Testis (tissue), 3 donors: Measurements from ENCODE around the gene NKAIN2. TPM values are rescaled to one million over a fixed set of nuclear protein-coding genes. Genes with fewer than 3 reads are reported as not detected.

Experiments used
- DNase-seq: peaks from one replicate; pipeline ENCODE4 v3.0.0-alpha.2; 2019
- H3K27ac ChIP-seq, 2 donors: fragments of 200-600 bp; sonication (generic); one replicate each; pipeline ENCODE4 v1.5.1; 2019
- H3K27me3 ChIP-seq: fragments of 200-600 bp; sonication (generic); one replicate; pipeline ENCODE4 v1.5.1; 2019
- H3K36me3 ChIP-seq: fragments of 200-600 bp; sonication (generic); one replicate; pipeline ENCODE4 v1.5.1; 2017; ENCODE audit warnings: low read depth; ENCODE audit errors: missing control alignments
- H3K4me1 ChIP-seq: fragments of 200-600 bp; sonication (generic); one replicate; pipeline ENCODE4 v1.5.1; 2019
- H3K4me3 ChIP-seq, 2 donors: fragments of 200-600 bp; sonication (generic); one replicate each; pipeline ENCODE4 v1.5.1; 2017 to 2019
- H3K9me3 ChIP-seq: fragments of 200-600 bp; sonication (generic); one replicate; pipeline ENCODE4 v1.5.1; 2017
- CTCF ChIP-seq, 3 experiments: fragments of 450-650 bp in 2 of 3; fragments of 200-600 bp in 1 of 3; sonication (generic) in 1 of 3; IDR thresholded peaks; one replicate each; pipeline ENCODE4 v1.5.1; 2016 to 2019; ENCODE audit warnings: antibody characterized with exemption in 3 of 3, mild to moderate bottlenecking in 2 of 3, moderate library complexity in 1 of 3
- POLR2A ChIP-seq: fragments of 450-650 bp; IDR thresholded peaks from one replicate; pipeline ENCODE4 v1.6.1; 2017; ENCODE audit warnings: antibody characterized with exemption, mild to moderate bottlenecking, moderate library complexity
- WGBS, 2 donors: methylation state at CpG; one replicate each; pipeline ENCODE4 v1.1.5; 2018; 5-methylcytosine and 5-hydroxymethylcytosine counted together
- intact Hi-C: fragments of 100-400 bp; cut with DNase I; formaldehyde crosslinking; loops from one replicate; pipeline ENCODE4 v1.15.1; 2023; ENCODE audit warnings: low total_unique reads
- polyA plus RNA-seq: library from polyadenylated mRNA; stranded (reverse); fragments of 350-450 nt; fragmentation: Illumina TruSeq; extraction: RNeasy Lipid Tissue Mini Kit (QIAGEN cat#74804); gene quantifications from one replicate; pipeline ENCODE4 v1.2.3, GENCODE V29; 2014; ENCODE audit warnings: low read depth, low replicate concordance; ENCODE audit not compliant: insufficient read depth
- total RNA-seq, 2 donors: library from RNA; depleted of rRNA; stranded (reverse); fragments of >200 nt; gene quantifications; one replicate each; pipeline ENCODE4 v1.2.3, GENCODE V29; 2016

NKAIN2 gene
- total and polyA plus RNA-seq, 3 donors from 2014 or later, result 0.56 to 1.1 (median 0.71) TPM

GRCh38 chr6:123810948-123811347 is 7.3 kb downstream of the NKAIN2 start:
- Histone ChIP-seq H3K4me3 (no peak overlapping the region), H3K27ac (no peak overlapping the region), H3K9me3 (no peaks in the 10 kb centered on the region), H3K36me3 (no peaks in the 10 kb centered on the region), H3K4me1 (no peaks in the 10 kb centered on the region), H3K27me3 (no peaks in the 10 kb centered on the region)
- intact Hi-C loops, result no loop called here
- no peak for DNase-seq
- no peak for TF ChIP-seq POLR2A
- no peak for TF ChIP-seq CTCF (IDR thresholded peaks at IDR 0.05)
- WGBS, 2 donors, result 84 to 92% methylated on average over 2 of the region's 2 CpGs

GRCh38 chr6:123811378-123811777 is 7.7 kb downstream of the NKAIN2 start:
- no peaks in the 10 kb centered on the region for H3K36me3 ChIP-seq
- no peak for DNase-seq
- H3K9me3 ChIP-seq, result no peaks in the 10 kb centered on the region
- intact Hi-C loops, result no loop called here
- TF ChIP-seq POLR2A, result no peak
- no peak for TF ChIP-seq CTCF (IDR thresholded peaks at IDR 0.05)
- no peak overlapping the region for H3K27ac ChIP-seq
- no peaks in the 10 kb centered on the region for H3K4me1 ChIP-seq
- WGBS, 2 donors, result 38 to 50% methylated on average over 1 of the region's 1 CpG
- H3K4me3 ChIP-seq, result no peak overlapping the region
- H3K27me3 ChIP-seq, result no peaks in the 10 kb centered on the region

GRCh38 chr6:123812621-123813020 is 9.0 kb downstream of the NKAIN2 start:
- intact Hi-C loops, result no loop called here
- no peaks in the 10 kb centered on the region for H3K27me3 ChIP-seq
- DNase-seq, result no peak
- TF ChIP-seq CTCF (IDR thresholded peaks at IDR 0.05) (no peak), POLR2A (no peak)
- H3K4me3 ChIP-seq, result no peak overlapping the region
- no peak overlapping the region for H3K27ac ChIP-seq
- no peaks in the 10 kb centered on the region for H3K36me3 ChIP-seq
- no peaks in the 10 kb centered on the region for H3K4me1 ChIP-seq
- WGBS, 2 donors, result 48 to 68% methylated on average over 2 of the region's 2 CpGs
- no peaks in the 10 kb centered on the region for H3K9me3 ChIP-seq

- intact Hi-C loops, result no loop called here
- DNase-seq, result no peak
- WGBS, 2 donors, result 82 to 90% methylated on average over 2 of the region's 2 CpGs
- no peaks in the 10 kb centered on the region for H3K4me1 ChIP-seq
- no peaks in the 10 kb centered on the region for H3K36me3 ChIP-seq
- no peaks in the 10 kb centered on the region for H3K27me3 ChIP-seq
- TF ChIP-seq CTCF (IDR thresholded peaks at IDR 0.05), result no peak
- no peak for TF ChIP-seq POLR2A
- no peak overlapping the region for H3K4me3 ChIP-seq
- no peak overlapping the region for H3K27ac ChIP-seq
- no peaks in the 10 kb centered on the region for H3K9me3 ChIP-seq
These were observed 17.4 kb downstream of the NKAIN2 start for GRCh38 chr6:123821112-123821511.

- Histone ChIP-seq H3K27me3 (no peaks in the 10 kb centered on the region), H3K36me3 (no peaks in the 10 kb centered on the region), H3K27ac (no peak overlapping the region), H3K4me3 (no peak overlapping the region), H3K9me3 (no peaks in the 10 kb centered on the region), H3K4me1 (no peaks in the 10 kb centered on the region)
- intact Hi-C loops, result no loop called here
- 57 to 65% methylated on average over 3 of the region's 3 CpGs for WGBS, 2 donors
- TF ChIP-seq POLR2A (no peak), CTCF (IDR thresholded peaks at IDR 0.05) (no peak)
- DNase-seq, result no peak
These were observed 25.8 kb downstream of the NKAIN2 start for GRCh38 chr6:123829302-123829953.
